ENCODE measurements around the gene TAT.
"Not testable (repeated sequence)": the region's sequence is repeated elsewhere in the genome, so short reads cannot be mapped to it uniquely, and the experiment has no call there.

GRCh38 chr16:71589334-71589733 is 12.4 kb upstream of the TAT start:
- TF ChIP-seq CTCF (IDR thresholded peaks at IDR 0.05; ENCODE audit: insufficient read depth, low read depth, low read length); EZH2 (IDR thresholded peaks at IDR 0.05; ENCODE audit: insufficient read depth, low read length): not testable (repeated sequence)

All from astrocyte (in vitro differentiated cells and primary cell).